HG03103 (cell line): ENCODE results near the gene FRAS1.

Experiments
- ATAC-seq: cut with Tn5 transposase; IDR thresholded peaks from one replicate; pipeline ENCODE4 v1.9.1; 2021; ENCODE audit warnings: low read depth; ENCODE audit not compliant: unreplicated experiment

The FRAS1 gene

DNA sequence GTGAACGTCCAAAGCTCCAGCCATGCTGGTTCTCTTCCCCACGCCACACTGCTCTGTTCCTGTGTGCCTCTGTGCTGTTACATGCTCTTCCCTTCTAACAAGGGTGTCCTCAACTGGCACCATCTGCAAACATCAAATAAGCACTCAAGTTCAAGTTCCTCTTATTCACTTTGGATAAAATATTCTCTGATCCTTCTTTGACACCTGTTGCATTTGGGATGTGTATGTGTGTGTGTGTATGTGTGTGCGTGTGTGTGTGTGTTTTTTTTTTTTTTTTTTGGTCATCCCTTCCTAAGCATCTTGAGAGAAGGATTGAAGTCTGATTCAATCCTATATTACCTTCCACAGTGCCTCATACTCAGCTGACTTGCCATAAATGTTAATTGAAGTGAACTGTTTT lies 290.4 kb downstream of the FRAS1 start:
- ATAC-seq, result no peak

DNA sequence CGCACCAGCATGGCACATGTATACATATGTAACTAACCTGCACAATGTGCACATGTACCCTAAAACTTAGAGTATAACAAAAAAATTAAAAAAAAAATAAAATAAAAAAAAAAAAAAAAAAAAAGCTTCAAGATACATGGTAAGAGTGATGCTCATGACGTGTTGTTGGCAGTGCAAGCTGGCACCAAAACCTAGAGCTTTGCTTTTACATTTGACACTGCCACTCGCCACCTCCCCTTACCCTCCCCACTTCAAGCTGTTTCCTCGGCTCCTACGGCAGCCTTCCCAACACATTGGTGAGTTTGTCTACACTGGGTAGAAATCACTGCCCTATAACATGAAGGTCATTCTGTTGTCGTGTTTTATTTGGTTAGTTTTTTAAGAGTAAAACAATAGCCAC lies 296.8 kb downstream of the FRAS1 start:
- no peak for ATAC-seq

DNA sequence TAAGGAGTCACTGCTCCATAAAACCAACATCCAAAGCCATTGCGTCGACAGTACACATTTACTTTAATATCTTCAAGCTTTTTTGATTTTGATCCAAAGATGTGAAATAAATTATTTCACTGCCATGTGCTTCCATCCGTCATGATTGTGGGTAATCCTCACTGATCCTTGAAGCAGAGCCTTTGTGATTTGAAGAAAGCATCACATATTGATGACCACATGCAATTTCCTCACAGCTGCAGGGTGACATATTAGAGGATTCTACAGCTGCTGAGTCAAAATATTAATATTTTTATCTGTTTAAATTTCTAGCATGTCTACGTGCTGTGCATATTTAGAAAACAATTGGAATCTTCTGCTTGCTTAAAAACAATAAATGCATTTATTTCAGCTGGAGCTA lies 297.7 kb downstream of the FRAS1 start:
- no peak for ATAC-seq

DNA sequence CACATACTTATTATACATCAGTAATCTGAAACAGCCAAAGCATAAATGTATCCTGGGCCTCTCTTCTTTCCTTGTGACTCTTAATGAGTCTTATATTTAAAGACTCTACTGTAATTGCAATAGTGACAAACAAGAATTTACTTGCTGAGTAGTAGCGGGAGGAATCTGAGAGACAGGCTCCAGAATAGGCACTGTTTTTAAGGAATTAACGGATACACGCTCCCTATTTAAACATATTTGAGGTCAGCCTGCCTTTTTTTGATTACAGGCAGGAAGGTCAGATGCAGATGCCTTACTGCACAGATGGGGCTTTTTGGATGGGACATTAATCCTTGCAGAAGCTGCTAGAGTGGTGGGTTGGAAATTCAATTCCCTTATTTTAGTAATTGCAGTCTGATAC lies 298.2 kb downstream of the FRAS1 start:
- ATAC-seq, result no peak

DNA sequence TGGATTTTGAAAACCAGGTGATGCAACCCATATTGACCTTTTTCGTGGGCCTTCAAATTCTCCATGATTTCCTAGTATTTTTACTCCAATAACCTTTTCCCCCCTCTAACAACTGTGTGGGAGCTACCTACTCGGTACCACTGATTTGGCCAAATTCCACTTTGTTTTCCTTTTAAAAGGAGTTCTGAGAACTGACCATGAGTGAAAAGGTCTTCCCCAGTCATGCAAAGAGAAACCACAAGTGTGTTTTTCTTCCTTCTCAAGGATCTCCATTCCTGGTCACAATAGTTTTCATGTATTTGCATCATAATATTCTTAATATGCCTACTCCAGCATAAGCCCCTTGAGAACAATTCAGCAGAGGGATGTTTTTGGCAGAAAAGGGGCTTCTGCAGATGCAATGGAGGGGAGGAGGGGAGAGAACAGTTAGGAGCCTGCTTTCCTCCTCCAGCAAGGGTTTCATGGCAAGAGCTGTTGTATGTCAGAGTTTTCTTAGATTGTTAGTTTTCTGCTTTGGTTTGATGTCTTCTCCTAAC lies 299.2 kb downstream of the FRAS1 start:
- ATAC-seq, result no peak

DNA sequence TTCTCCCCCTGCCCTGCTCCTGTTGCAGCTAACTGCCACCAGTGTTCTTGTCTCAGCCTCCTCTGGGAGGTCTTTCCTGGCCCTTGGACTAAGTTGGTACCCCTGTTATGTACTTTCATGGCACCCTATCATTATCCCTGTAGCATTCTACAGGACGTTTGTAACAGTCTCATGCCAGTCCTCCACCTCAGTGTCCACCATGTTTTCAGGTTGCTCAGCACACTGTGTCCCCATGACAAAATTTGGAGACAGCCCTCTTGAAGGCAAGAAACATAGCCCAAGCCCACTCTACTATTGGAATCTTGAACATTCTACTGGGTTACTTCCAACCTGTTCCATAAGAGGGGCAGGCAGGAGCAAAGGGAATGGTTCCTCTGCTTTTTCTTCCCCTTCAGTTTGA lies 300.0 kb downstream of the FRAS1 start:
- ATAC-seq, result no peak

DNA sequence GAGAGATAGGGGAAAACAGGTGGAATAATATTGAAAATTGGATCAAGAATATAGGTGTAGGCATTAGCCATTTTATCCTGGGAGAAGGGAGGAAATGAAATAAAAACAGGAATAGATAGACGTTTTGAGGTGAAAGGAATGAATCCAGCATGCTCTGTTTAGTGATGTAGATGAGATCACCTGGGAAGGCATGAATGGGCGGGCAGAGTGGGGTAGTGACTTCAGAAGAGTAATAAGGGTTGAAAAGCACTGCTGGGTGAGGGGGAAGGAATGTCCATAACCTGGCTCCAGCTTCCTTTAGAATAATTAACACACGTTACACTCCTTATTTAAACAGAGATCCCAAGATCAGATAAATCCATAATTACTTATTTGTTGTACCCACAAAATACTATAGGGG lies 303.3 kb downstream of the FRAS1 start:
- ATAC-seq, result no peak

DNA sequence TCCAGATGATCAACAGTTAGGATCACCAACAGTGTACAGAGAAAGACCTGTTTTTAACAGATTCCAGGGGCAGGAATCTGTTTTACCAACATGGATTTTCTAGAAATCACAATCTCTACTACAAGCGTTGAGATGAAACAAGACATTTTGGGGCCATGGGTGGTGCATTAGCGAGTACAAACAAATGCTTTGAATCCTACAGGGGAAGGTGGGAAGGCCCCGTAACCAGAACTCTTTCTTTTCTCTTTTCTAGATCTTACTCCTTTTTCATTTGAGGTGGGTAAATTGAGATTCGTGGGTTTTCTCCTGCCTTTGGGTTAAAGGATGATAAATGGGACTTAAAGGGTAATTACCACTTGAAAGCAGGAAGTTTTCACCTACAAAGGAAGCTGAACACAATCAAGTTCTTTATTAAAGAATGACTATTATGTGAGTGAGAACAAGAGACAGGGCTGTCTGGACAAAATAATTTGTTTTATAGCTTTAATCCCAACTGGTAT lies 304.5 kb downstream of the FRAS1 start:
- ATAC-seq, result no peak

DNA sequence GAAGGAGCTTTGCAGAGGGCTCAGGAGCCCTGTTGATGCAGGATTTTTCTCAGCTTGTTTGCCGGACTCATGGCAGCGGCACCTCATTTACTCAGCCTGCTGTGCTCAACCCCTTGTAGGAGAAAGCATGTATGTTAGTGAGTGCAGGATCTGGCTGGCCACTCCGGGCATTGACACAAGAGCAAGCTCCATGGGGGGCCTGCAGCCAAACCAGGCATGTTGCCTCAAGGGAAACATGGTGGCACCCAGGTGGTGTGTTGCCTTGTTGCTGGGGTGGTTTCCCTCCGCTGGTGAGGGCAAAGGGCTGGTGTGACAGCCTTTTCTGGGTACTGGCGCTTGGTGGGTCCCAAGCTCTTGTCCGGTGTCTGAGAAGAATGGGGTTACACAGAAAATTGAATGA lies 305.2 kb downstream of the FRAS1 start:
- no peak for ATAC-seq

DNA sequence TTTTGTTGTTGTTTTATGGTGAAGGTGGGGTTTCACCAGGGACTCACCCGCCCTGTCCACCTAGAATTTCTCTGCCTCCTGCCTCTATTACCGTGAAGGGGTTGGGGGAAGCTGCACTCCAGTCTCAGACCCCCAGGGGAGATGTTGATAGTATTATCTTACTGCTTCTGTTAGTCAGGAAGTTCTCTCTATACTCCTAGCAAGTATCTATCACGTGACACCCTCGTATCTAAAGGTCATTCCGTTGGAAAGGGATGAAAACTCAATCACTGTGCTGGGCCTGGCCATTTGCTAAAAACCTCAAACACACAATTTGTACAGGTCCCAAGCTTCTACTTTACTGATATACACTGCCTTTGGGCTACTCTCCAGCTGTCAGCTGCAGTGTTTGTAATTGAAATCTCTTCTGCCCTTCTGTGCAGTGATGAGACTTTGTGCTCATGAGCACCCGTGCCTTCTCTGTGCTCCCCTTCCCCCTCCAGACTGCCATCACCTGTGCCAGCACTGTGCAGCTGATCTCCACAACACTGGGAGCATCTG lies 306.0 kb downstream of the FRAS1 start:
- ATAC-seq, result no peak

DNA sequence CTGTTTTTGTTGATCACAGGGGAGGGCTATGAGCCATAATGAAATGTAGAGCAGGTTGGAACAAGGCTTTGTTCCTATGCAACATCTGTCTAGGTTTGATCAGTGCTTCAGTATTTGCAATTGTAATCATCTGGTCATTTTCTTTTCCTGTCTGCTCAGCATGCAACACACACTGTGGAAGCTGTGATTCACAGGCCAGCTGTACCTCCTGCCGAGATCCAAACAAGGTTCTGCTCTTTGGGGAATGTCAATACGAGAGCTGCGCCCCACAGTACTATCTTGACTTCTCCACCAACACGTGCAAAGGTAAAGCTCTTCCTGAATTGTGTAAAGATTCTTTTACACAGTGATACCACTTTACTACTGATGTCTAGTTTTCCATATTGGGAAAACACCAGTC lies 312.6 kb downstream of the FRAS1 start:
- ATAC-seq, result no peak

DNA sequence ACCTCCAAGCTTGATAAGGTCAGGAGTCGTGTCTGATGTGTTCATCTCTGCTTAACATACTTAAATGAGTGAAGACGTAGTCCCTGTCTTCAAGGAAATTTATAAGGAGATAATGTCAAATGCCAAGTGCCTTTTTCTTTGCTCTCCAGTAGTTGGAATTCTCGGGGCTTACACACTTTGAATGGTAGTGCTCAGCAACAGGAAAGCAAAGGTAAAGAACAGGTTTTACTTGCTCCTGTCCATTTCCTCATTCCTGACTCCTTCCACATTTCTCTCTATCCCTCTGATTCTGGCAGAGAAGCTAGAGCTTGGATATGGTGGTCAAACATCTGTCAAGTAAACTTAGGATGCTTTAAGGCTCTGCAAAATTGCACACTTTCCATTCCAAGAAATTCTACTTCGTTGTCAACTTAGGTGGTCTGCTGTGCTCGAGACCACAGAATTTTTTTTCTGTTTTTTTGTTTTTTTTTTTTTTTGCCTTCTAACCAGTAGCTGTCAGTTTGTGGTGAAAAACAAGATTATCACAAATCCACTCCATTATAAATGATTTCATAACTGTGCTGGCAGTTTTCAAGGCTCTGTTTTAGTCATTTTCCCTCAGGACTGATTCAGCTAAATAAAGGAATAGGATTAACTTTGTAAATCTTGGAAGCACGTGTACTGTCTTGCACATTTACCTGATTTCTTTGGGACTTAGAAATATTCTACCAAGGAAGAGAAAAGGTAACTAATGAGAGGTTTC lies 313.7 kb downstream of the FRAS1 start:
- ATAC-seq, result no peak

DNA sequence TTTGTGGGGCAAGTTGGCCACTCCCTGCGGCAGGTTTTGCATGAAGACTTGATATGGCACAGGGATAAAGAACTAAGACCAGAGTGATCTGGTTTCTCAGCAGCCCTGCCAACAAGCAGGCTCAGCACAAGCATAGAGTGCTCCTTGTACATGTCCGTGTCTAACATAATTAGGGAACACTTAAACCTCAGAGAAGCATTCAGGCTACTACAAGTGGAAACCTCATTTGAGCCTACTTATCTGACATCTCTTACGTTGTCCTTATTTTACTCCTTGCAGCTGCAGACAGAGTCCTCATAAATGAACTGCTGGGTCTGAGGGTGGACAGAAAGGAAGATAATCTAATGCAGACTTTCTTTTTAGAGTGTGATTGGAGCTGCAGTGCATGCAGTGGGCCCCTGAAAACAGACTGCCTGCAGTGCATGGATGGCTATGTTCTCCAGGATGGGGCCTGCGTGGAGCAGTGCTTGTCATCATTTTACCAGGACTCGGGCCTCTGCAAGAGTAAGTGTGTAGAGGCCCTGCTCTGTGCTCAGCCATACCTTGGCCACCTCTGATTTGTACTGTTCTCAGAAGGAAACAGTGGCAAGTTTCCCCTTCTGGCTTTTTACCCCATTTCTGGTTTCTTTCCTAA lies 315.3 kb downstream of the FRAS1 start:
- no peak for ATAC-seq

DNA sequence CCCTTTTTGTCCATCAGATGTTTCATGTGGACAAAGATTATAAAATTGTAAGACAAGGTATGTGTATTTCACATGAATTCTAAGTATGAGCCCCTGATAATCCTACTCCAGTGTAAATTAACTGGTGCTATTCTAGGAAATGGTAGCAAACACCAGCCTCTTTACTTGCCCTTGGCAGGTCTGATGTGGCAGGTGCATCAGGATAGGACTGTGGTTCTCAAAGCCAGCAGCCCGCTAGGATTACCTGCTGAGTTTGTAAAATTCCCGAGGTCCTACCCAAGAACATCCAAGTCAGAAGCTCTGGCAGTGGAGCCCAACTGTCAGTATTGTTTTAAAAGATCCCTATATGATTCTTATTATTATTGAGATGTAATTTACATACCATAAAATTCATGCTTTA lies 320.4 kb downstream of the FRAS1 start:
- no peak for ATAC-seq

DNA sequence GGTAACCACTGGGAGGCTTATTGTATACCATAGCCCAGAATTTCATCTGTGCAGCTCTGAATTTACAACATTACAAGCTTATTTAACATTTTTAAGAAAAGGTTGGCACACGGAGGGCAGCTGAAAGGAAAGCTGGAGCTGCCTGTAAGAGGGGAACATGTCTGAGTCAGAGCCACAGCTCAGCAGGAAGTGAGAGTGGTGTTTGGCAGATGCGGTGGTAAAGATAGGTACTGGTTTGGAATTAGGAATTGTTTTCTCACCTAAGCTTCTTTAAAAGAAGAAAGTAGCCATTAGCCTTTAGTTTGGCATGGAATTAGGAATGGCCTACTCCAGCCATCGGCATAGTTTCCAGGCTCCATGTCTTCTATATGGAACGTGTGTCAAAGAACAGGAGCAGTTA lies 321.9 kb downstream of the FRAS1 start:
- no peak for ATAC-seq

DNA sequence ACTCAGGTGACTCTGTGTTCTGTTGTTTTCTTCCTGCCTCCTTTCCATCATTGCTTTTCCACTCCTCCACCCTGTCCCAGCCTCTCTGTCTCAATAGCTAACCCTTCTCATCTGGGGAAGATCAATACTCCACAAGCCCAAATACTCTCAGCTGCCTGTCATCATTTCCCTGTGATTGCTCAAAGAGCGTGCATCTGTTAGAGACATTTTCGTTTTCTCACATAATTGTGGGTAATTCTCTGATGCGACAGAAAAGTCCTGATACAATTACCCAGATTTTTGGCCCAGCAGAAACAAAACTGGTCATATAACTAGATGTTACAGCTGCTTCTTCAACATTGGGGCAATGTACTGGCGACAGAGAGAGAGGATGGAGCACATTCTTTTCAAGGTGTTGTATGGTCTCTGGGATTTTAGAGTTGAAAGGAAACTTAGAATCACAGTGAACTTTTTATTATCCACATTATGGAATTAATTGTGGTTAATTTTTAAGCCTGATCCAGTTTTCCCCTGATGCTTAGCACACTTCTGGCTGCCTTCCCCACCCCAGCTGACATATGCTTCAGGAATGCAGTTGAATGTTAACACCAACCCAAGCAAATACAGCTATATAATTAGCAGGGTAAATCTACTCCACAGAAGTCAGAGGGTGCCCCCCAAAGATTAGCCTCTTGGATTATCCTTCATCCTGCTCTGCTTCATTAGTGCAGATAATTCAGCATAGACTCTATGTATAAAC lies 323.0 kb downstream of the FRAS1 start:
- ATAC-seq, result no peak

DNA sequence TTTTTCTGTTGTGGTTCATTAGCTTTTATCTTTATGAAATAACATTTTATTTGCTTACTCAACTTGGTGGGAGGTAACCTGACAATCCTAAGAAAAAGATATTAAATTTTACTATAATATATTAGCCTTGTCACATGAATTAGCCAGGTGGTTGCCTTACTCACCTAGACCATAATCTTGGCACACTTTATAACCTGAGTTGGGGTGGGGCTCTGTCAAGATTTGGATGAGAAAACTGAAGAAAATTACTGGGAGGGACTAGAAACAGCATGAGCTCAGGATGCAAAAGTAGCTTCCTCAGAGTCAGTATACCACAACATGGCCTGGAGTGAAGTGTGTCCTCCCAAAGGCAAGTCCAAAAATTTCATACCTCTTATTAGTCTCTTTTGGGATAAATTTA lies 329.6 kb downstream of the FRAS1 start:
- no peak for ATAC-seq

DNA sequence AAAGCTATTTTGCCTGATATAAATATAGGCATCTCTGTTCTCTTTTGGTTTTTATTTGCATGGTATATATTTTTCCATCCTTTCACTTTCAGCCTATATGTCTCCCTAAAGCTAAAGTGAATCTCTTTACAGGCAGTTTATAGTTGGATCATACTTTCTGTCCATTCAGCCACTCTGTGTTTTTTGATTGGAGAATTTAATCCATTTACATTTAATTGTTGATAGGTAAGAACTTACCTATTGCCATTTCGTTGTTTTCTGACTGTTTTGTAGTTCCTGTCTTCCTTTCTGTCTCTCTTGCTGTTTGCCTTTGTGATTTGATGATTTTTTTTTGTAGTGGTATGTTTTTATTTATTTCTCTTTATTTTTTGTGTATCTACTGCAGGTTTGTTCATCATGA lies 338.5 kb downstream of the FRAS1 start:
- ATAC-seq, result no peak

DNA sequence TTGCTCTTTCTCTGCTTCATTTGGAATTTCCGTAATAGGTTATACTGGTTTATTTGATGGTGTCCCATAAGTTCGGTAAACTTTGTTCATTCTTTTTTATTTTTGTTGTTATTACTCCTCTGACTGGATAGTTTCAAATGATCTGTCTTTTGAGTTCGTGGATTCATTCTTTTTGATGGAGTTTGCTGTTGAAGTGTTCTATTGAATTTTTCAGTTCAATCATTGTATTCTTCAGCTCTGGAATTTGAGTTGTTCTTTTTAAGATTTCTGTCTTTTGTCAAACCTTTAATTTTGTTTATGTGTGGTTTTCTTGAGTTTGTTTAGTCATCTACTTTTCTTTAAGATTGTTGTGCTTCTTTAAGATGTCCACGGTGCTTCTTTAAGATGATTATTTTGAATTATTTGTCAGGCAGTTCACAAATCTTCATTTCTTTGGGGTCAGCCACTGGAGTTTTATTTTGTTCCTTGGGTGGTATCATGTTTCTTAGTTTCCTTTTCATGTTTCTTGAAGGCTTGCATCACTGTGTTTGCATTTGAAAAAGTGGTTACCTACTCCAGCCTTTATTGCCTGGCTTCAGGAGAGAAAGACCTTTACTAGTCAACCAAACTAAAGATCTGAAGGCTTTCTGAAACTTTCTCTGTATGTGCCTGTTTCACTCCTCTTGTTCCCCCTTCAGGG lies 339.6 kb downstream of the FRAS1 start:
- no peak for ATAC-seq

DNA sequence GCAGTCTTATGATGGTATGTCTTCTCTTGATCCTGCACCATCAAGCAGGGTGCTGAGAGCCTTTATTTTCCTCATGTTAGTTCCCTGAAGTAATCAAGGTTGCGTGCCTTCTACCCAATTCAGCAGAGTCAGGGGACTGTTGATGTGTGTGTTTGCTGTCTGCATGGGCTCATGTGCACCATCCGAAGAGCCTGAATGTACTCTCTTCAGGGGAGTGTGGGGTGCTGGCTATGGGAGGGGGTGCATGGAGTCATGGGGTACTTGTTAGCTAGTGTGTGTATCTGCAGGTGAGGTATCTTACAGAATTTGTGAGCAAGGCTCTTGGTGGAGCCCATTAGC lies 340.1 kb downstream of the FRAS1 start:
- no peak for ATAC-seq
